Kasumi-1 (cell line): ENCODE results near the gene OR5V1.
"Not testable (repeated sequence)": the region's sequence is repeated elsewhere in the genome, so short reads cannot be mapped to it uniquely, and the experiment has no call there.

Experiments used
- DNase-seq, 2 experiments: peaks; one replicate each; lab custom pipeline; 2025; lab: John Stamatoyannopoulos, UW

The OR5V1 gene

DNA sequence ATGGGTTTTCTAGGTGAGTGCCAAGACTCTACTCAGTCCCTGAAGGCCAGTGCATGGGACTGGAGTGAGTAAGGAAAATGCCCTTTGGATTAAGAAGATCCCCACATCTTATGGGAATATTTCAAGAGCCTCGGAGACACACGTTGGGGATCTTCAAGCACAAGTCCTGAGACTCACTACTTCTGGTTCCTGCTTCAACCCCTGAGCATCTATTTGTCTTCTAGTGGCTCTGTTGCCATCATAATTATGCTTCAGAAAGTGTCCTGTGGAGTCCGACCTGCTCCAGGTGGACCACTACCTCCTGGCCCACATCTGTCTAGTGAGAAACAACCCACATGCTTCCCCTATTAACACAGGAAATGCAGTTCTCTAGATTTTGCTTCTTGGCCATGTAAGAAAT, at the start of gene OR5V1:
TSS of gene OR5V1 (minus strand) at position 101 of the 400 bp plus-strand sequence. CDS start 12,670 bp downstream, outside the sequence.
- no peak for DNase-seq

DNA sequence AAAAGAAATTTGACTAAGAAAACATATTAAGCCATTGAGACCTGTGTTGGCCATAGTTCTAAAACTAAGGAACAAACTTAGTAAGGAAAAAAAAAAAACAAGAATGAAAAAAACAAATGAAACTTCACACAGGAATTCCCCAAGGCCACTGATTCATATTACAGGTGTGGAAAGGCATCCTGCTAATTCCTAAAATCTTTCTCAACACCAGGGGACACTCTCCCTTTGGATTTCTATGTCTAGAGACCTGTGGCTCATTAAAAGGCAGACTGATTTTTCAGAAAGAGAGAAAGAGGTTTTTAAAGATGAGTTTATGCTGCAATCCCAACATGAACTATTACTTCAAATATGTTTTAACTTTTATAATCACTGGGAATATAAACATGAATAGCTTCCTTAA, 45.9 kb upstream of the OR5V1 start, which contains the start of gene OR12D1:
TSS of gene OR12D1 (plus strand) at position 341 of the 400 bp plus-strand sequence.
- no peak for DNase-seq

DNA sequence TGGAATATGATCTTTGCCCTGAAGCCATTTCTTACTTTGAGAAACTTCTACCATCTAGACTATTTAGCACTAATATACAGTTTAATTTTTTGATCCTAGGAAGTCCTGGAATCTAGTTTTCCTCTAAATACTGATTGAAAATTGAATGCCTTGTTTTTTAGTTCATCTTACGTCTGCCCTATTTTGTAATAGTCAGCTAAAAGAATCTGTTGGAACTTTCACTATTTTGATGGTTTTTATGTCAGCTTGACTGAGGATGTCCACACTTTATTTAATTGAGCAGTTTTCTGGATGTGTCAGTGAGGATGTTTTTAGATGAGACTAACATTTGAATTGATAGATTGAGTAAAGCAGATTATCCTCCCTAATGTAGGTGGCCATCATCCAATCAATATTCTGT, 35.1 kb upstream of the OR5V1 start:
- no peak for DNase-seq

- DNase-seq = no peak
Observed at GRCh38 chr6:29399525-29399924, 30.9 kb upstream of the OR5V1 start.

DNA sequence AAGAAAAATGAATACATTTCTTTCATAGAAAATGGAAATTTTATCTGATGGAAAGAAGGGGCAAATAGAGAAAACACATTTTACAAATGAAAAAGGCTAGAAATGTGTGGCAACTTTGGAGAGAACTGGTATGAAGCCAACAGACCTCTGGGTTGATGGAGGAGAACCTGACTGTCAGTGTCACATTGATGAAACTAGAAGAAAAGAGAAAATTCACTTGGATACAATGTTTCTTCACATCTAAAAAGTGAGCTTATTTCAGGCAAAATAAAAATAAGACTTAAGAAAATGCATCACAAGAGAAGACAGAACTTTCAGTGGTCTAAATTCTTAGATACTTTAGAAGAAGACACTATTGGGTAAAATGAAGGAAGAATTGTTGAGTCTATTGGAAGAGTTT, 26.7 kb upstream of the OR5V1 start, which contains the start of gene OR12D2:
TSS of gene OR12D2 (plus strand) at position 301 of the 400 bp plus-strand sequence. CDS start 1,069 bp downstream, outside the sequence.
- DNase-seq = no peak

DNA sequence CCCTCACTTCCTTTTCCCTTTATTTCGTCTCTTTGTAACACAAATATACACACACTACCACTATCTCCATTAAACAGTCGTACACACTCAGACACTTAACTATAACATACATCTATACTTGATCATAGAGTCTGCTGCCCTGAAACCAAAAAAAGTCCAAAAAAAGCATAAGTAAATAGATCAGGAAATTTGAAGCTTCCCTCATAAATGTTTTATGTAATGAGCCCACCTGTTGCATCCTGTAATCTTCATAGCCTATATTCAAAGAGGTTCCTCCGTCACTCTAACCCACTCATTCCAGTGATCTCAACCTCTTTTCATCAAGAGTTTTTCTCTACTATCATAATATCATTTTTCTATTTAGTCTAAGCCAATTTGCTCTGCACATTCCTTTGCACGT, 19.9 kb upstream of the OR5V1 start:
- no peak for DNase-seq

GRCh38 chr6:29376003-29376402, 7.3 kb upstream of the OR5V1 start:
- peak; percentile 38 to 68 for DNase-seq

GRCh38 chr6:29375191-29375590, 6.5 kb upstream of the OR5V1 start, which contains the start of gene OR12D3:
Gene OR12D3 (minus strand): TSS chr6:29375291. CDS start chr6:29375287, 4 bp downstream.
- no peak for DNase-seq

- no peak for DNase-seq
Observed at GRCh38 chr6:29355603-29356002, 13.1 kb downstream of the OR5V1 start.

DNA sequence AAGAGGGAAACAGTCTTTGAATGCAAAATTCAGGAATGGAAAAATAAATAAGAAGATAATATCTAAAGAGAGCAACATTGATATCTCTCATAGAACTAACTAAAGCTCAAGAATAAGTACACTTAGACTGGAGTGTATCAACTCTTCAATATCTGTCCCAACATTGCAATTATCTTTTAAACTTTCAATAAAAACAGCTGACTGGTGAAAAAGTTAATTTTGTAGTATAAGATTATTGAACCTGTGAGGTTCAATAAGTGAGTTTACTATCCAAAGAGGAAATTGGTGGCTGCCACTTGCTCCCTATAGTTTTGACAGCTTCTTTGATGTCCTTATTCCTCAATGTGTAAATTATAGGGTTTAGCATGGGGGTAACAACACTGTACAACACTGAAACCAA, 13.7 kb downstream of the OR5V1 start:
- no peak for DNase-seq

GRCh38 chr6:29349348-29349747, 19.3 kb downstream of the OR5V1 start:
- not testable (repeated sequence) for DNase-seq

- DNase-seq = no peak
Observed at GRCh38 chr6:29345380-29345779, 23.3 kb downstream of the OR5V1 start.

GRCh38 chr6:29336269-29336668, 32.4 kb downstream of the OR5V1 start:
- peak in 1 of 2 experiments; percentile 19 for DNase-seq

DNA sequence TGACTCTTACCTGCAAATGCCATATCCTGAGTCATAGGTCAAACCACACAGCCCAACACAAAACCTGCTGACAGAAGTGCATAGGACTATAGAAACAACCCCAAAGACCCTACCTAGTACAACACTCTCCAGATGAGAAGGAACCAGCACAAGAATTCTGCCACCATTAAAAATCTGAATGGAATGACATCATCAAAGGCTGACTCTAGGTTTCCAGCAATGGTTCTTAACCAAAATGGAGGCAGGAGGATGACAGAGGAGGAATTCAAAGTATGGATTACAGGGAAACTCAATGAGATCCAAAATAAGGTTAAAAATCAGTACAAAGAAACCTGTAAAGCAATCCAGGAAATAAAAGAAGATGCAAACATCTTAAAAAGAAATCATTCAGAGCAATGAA, 36.0 kb downstream of the OR5V1 start:
- DNase-seq = no peak

GRCh38 chr6:29325777-29326176, 42.9 kb downstream of the OR5V1 start:
- DNase-seq = no peak

DNA sequence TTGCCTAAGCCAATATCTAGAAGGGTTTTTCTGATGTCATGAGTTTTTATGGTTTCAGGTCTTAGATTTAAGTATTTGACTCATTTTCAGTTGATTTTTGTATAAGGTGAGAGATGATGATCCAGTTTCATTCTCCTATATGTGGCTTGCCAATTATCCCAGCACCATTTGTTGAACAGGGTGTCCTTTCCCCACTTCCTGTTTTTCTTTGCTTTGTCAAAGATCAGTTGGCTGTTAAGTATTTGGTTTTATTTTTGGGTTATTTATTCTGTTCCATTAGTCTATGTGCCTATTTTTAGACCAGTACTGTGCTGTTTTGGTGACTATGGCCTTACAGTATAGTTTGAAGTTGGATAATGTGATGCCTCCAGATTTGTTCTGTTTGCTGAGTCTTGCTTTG, 45.3 kb downstream of the OR5V1 start:
- DNase-seq = not testable (repeated sequence)

- DNase-seq = no peak
Observed at GRCh38 chr6:29319931-29320330, 48.7 kb downstream of the OR5V1 start.
